H1 (cell line): Measurements from ENCODE around the gene SIPA1L3. TPM values are rescaled to one million over a fixed set of nuclear protein-coding genes. Genes with fewer than 3 reads are reported as not detected.

Experiments used
- ASH2L ChIP-seq: fragments of 200-600, 300-600 bp; sonication (generic); IDR thresholded peaks from one replicate; pipeline ENCODE4 v1.7.1; 2017; ENCODE audit warnings: low read length
- CTCF ChIP-seq, 3 experiments: IDR thresholded peaks; 1 replicate in 2 of 3; 2 replicates in 1 of 3; pipeline versions ENCODE4 v1.5.1 to v1.6.1; 2011; ENCODE audit warnings: low read length in 3 of 3, mild to moderate bottlenecking in 3 of 3, inconsistent platforms in 2 of 3, low read depth in 1 of 3, moderate library complexity in 1 of 3; ENCODE audit not compliant: insufficient read depth in 1 of 3; ENCODE audit errors: control extremely low read depth in 1 of 3
- EP300 ChIP-seq, 2 experiments: IDR thresholded peaks; 1 replicate in 1 of 2; 2 replicates in 1 of 2; pipeline ENCODE4 v1.6.1; 2011 to 2012; ENCODE audit warnings: low read depth in 2 of 2, low read length in 2 of 2, mild to moderate bottlenecking in 2 of 2, borderline replicate concordance in 1 of 2, inconsistent platforms in 1 of 2, moderate library complexity in 1 of 2
- HDAC6 ChIP-seq: IDR thresholded peaks from one replicate; pipeline ENCODE4 v1.7.1; 2012; ENCODE audit warnings: low read depth, mild to moderate bottlenecking, inconsistent platforms, low read length, moderate library complexity
- RFX5 ChIP-seq: IDR thresholded peaks from 2 replicates; pipeline ENCODE4 v1.6.1; 2011; ENCODE audit warnings: low read depth, low read length, improper control_type of control experiment, borderline replicate concordance
- SAP30 ChIP-seq: fragments of 300-600 bp; sonication (generic); IDR thresholded peaks from 2 replicates; pipeline ENCODE4 v1.7.1; 2012; ENCODE audit warnings: low read length, moderate library complexity, mild to moderate bottlenecking, inconsistent platforms; ENCODE audit not compliant: insufficient read depth, insufficient replicate concordance
- SP1 ChIP-seq: IDR thresholded peaks from 2 replicates; pipeline ENCODE4 v1.6.1; 2011; ENCODE audit warnings: low read depth, low read length
- TCF12 ChIP-seq: IDR thresholded peaks from 2 replicates; pipeline ENCODE4 v1.6.1; 2011; ENCODE audit warnings: low read depth, mild to moderate bottlenecking, low read length
- TEAD4 ChIP-seq: IDR thresholded peaks from 2 replicates; pipeline ENCODE4 v1.6.1; 2012; ENCODE audit warnings: low read depth, low read length, inconsistent platforms, mixed read lengths
- polyA plus RNA-seq, 7 experiments: library from polyadenylated mRNA; depleted of rRNA in 3 of 7; stranded (reverse) in 5 of 7; unstranded in 2 of 7; fragments of >200 nt in 5 of 7; fragments of 200-250 nt in 2 of 7; gene quantifications; 1 replicate in 5 of 7; 2 replicates in 1 of 7; 4 replicates in 1 of 7; pipeline versions ENCODE4 v1.2.1 to v1.2.3, GENCODE V29; 2011 to 2013; ENCODE audit warnings: missing spikeins in 2 of 7, mixed read lengths in 2 of 7
- total RNA-seq: library from RNA; stranded (reverse); fragmentation: NEBNext Ultra II Directional; extraction: Animal tissue kit (Norgen Biotek cat#: 25700); gene quantifications from 2 replicates; pipeline ENCODE4 v1.2.1, GENCODE V29; 2021

The SIPA1L3 gene
- total and polyA plus RNA-seq, 2 of the 8 experiments (the other 6 are each of a cell fraction or from before 2014, with no cell fraction given): 15.0 to 54.9 TPM

- TF ChIP-seq CTCF (IDR thresholded peaks at IDR 0.05; ENCODE audit: control extremely low read depth in 1 of 3, insufficient read depth in 1 of 3, low read depth in 1 of 3, low read length in 3 of 3) (no peak), RFX5 (no peak), SAP30 (no peak), EP300 (IDR thresholded peaks at IDR 0.05; ENCODE audit: borderline replicate concordance in 1 of 2, low read depth in 2 of 2, low read length in 2 of 2) (no peak), HDAC6 (no peak), TCF12 (no peak), ASH2L (no peak), TEAD4 (no peak), SP1 (no peak)
Observed at GRCh38 chr19:38141108-38141507, 234.1 kb downstream of the SIPA1L3 start (continued).
